Muscle of arm (tissue), 12 donors: ENCODE data around the gene CKLF. TPM values are rescaled to one million over a fixed set of nuclear protein-coding genes. Genes with fewer than 3 reads are reported as not detected.

Experiments
- DNase-seq: peaks from one replicate; pipeline ENCODE4 v3.0.0-alpha.2; 2013
- polyA plus RNA-seq, 12 donors: library from polyadenylated mRNA; unstranded; fragments of 120-200 nt; gene quantifications; one replicate each; pipeline ENCODE4 v1.2.1, GENCODE V29; 2013; ENCODE audit not compliant: insufficient read length in 12 of 12

The CKLF gene
- polyA plus RNA-seq, 12 donors, result 19.7 to 56.7 (median 25.9) TPM; not detected in 1

DNA sequence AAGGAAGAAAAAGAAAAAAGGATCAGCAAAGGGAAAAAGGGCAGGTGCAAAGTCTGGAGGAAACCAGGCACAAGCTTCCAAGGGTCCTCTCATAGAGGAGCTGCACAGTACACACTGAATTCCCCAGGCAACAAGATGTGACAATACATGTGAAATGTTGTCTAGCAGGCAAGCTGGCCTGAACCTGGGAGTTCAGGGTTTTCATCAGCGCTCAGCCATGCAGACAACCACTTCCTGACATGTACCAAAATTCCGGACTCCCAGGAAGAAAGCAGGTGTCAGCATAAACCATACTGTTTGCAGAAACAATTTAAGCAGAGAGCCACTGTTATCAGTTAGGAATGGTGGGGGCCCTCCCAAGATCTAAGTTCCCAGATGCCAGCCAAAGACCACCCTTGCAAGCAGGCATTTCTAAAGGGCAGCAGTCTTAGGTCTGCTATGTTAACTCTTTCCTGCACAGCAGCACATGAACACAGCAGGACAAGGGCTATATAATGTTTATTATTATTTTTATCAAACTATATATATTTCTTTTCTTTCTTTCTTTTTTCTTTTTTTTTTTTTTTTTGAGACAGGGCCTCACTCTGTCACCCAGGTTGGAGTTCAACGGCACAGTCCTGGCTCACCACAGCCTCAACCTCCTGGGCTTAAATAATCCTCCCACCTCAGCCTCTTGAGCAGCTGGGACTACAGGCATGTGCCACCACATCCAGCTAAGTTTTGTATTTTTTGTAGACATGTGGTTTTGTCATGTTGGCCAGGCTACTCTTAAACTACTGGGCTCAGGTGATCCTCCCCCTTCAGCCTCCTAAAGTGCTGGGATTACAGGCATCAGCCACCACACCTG, 12.5 kb upstream of the CKLF start:
- no peak for DNase-seq

GRCh38 chr16:66541388-66542355, 10.7 kb upstream of the CKLF start:
- no peak for DNase-seq

- DNase-seq, result no peak
These were observed 10.0 kb upstream of the CKLF start for GRCh38 chr16:66542396-66542795.

- no peak for DNase-seq
These were observed 8.8 kb upstream of the CKLF start for GRCh38 chr16:66543541-66543940.

DNA sequence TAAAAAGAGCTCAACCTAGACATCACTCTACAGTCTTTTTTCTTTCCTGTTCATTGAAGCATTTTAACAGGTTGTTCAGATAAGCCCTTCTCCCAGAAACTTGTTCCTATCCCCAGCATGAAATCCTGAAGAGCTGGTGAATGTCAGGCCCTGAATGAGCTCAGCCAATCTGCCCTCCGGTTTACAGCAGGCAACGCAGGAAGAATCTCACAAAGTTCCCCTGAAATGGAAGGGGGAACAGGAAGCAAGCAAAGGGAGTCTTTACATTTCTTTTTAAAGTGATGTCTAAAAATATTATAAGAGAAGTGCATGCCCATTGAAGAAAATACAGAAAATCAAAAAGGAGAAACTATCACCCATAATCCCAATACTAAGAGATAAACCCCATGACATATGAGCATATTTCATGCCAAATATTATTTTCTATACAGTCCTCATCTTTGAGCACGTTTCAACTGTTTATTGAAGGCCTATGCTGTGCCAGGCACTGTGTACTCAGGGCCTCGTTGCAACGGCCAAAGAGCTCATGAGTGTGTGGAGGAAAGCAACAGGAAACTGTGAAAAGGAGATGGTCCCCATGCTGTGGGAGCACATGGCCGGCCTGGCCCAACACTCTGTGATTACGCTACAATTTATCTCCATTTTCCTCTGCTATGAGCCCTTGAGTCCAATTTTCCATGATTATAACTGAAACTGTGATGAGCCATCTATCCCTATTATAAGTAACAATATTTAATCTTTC, 8.2 kb upstream of the CKLF start:
- no peak for DNase-seq

DNA sequence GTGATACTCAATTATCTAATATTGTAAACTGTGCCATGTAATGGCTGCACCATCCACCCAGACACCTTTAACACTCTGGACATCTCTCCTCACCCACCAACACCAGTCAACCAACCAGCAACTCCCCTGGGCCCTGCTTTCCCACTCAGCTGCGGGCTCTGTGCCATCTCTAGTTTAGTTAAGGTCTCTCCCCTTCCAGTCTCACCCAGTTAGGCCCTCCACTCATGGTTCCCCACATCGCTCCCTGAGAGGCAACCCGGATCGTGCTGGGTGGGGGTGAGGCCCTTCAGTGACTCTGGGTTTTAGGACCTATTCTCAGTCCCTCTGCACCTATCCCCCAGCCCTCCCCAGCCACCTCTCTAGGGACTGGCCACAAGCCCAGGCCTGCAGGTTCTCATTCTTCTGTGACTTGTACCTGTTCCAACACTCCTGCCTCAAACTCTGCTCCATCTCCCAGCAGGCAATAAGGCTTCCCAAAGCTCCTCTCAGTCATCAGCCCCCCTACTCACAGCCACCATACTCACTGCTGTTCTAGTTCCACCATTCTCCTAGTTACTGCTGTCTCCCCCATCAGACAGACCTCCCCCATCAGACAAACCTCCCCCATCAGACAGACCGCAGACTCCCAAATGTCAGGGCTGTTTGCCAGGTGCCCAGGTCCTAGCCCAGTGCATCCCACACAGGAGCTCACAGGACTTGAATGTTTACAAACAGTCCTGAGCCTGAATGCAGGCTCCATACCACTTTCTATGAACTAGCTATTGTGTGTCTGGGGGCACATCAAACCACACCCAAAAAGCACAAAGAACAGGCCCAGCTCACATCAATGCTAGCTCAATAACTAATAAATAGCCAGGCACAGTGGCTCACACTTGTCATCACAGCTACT, 5.0 kb upstream of the CKLF start:
- no peak for DNase-seq

DNA sequence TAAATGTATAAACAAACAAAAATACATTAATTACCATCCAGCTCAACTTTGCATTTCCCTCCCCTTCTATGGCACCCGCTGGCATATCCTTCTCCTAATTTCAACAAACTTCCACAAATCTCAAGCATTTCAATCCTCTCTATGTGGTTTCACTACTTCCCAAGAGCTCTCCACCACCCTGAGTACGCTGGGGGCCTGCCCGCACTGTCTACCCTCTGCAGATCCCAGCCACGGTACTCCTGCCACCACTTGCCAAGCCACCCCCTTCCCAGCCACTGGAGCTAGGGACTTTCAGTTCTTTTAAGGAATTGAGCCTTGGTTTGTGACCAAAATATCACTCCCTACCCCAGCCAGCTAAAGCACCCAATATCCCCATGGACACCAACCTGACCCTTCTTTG, 4.3 kb upstream of the CKLF start:
- DNase-seq, result no peak

- no peak for DNase-seq
These were observed 3.5 kb upstream of the CKLF start for GRCh38 chr16:66548868-66549267.

DNA sequence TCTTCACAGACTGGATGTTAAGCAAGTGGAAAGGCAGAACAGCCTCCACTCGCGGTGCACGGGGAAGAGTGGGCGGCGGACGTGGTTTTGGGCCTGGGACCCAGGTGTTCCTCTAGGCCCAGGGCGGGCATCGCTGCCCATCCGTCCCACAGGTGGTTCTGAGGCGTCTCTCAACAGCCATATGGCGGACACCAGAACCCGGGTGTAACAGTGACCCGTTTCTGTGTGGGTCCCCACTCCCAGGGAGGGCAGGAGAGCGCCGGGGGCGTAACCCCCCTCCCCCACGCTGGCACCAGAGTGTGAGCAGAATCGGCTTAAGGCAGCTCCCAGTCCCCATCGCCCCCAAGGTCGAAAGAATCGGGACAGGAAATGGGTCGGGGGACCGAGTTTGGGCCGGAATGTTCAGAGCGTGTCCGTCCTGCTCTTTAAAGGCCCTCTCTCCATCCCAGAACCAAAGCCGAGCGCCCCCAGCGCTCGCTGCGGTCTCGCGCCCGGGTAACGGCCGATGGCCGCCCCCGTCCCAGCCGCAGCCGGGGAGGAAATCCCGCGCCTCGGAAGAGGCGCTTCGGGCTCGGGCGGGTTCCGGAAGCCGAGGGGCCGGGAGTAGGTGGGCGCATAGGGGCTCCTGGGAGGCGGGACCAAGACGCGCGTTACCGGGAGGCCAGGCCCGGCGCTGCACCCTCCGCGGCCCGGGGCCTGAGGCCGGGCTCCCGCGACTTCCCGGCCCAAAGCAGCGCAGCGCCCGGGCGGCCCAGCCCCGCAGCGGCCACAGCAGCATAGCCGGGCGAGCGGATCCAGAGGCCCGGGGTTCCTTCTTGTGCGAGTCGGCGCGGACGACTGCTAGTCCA, 2.9 kb upstream of the CKLF start, which contains the start of gene TK2:
TK2 (minus strand) TSS at position 839 of the 848 bp plus-strand sequence; CDS start at position 778, 61 bp downstream.
- DNase-seq, result peak; percentile 82

- peak; percentile 49 for DNase-seq
These were observed 1.0 kb upstream of the CKLF start for GRCh38 chr16:66551348-66551759.

GRCh38 chr16:66551788-66552285, 539 bp upstream of the CKLF start:
- DNase-seq, result peak; percentile 7

GRCh38 chr16:66553223-66553622, 847 bp downstream of the CKLF start:
- no peak for DNase-seq

GRCh38 chr16:66554021-66554420, 1.6 kb downstream of the CKLF start:
- no peak for DNase-seq

- no peak for DNase-seq
These were observed 2.1 kb downstream of the CKLF start for GRCh38 chr16:66554495-66554894.

- DNase-seq, result no peak
These were observed 7.7 kb downstream of the CKLF start for GRCh38 chr16:66560107-66560506.

DNA sequence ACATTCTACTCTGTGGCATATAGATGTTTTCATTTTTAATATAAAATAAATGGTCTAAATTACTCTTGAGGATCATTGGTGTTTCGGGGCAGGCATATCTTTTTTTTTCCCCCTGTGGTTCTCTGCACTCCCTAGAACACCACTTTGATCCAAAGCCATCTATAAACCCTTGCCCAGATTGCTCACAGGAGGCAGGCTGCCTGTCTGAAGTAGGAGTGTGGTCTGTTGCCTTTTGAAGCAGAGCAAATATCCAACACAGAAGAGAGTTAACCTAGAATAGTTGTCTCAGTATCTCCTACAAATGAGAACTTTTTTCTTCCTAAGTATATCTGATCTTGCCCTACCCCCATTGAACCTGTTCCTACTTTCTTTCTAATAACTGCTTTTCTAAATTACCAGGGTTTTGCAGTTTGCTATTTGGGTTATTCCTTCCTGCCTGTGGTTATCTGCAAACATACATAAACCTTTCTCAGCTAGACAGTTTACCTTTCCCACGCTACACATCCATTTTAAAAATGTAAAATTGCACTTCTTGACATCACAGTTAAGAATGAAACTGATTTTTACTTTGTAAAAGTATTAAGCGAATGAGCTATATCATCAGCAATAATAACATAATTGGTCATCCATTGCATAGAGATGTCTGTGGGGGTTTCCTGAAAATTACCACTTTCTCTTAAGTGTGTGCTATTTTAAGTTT, 9.2 kb downstream of the CKLF start:
- DNase-seq, result no peak

GRCh38 chr16:66562409-66562808, 10.0 kb downstream of the CKLF start:
- DNase-seq, result no peak

DNA sequence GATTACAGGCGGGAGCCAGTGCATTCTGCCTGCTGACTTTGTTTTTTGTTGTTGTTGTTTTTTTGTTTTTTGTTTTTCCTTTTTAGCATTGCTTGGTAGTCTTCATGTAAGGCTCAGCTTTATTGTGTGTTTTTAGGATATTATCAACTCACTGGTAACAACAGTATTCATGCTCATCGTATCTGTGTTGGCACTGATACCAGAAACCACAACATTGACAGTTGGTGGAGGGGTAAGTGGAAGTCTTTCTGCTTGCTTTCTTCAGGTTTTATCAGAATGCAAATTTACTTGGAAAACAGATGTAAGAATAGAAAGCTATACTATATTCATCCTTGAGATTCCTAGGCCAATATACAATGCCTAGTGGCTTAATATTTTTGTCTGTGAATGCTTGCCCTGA, 10.6 kb downstream of the CKLF start:
- no peak for DNase-seq
